VCaP (cell line): ENCODE measurements around the gene OPRD1.

Source experiments
- H3K27ac ChIP-seq: fragments of 450-650 bp; 2 replicates; pipeline ENCODE4 v1.5.1; 2017
- CTCF ChIP-seq: fragments of 450-650 bp; conservative IDR thresholded peaks from 2 replicates; pipeline ENCODE4 v1.5.1; 2017; ENCODE audit warnings: mild to moderate bottlenecking, moderate library complexity

Gene OPRD1

GRCh38 chr1:28887835-28888682 lies 76.1 kb downstream of the OPRD1 start:
- H3K27ac ChIP-seq: peak overlapping the region; percentile 83
- TF ChIP-seq CTCF: no peak

GRCh38 chr1:28888915-28889314 lies 76.9 kb downstream of the OPRD1 start:
- H3K27ac ChIP-seq: no peak overlapping the region
- TF ChIP-seq CTCF: no peak

GRCh38 chr1:28889357-28889756 lies 77.4 kb downstream of the OPRD1 start:
- TF ChIP-seq CTCF: no peak
- no peak overlapping the region for H3K27ac ChIP-seq

- no peak for TF ChIP-seq CTCF
- H3K27ac ChIP-seq: no peak overlapping the region
Measured at GRCh38 chr1:28890435-28890834, 78.5 kb downstream of the OPRD1 start.

GRCh38 chr1:28890836-28891235 lies 78.9 kb downstream of the OPRD1 start:
- H3K27ac ChIP-seq: no peak overlapping the region
- TF ChIP-seq CTCF: no peak

- no peak overlapping the region for H3K27ac ChIP-seq
- no peak for TF ChIP-seq CTCF
Measured at GRCh38 chr1:28891256-28891655, 79.3 kb downstream of the OPRD1 start.

- TF ChIP-seq CTCF: peak; percentile 38
- H3K27ac ChIP-seq: no peak overlapping the region
Measured at GRCh38 chr1:28893403-28894102, 81.6 kb downstream of the OPRD1 start.
